ENCODE measurements around the gene NRP1.

- TF ChIP-seq CTCF (IDR thresholded peaks at IDR 0.05) = no peak
- TF ChIP-seq TEAD4 (CRISPR knock-in tag; IDR thresholded peaks at IDR 0.05) = no peak
- no peak for TF ChIP-seq ATF2 (CRISPR knock-in tag; IDR thresholded peaks at IDR 0.05; ENCODE audit: borderline replicate concordance, low read depth)
- no peak for TF ChIP-seq TCF7 (CRISPR knock-in tag; IDR thresholded peaks at IDR 0.05; ENCODE audit: low read depth)
- no peak for TF ChIP-seq PREB (CRISPR knock-in tag; IDR thresholded peaks at IDR 0.05; ENCODE audit: borderline replicate concordance)
- no peak for TF ChIP-seq MAX (CRISPR knock-in tag; IDR thresholded peaks at IDR 0.05)
- no peak for TF ChIP-seq ATF1 (CRISPR knock-in tag; IDR thresholded peaks at IDR 0.05)
- no peak for TF ChIP-seq SP1 (CRISPR knock-in tag; conservative IDR thresholded peaks at IDR 0.05)
Measured at GRCh38 chr10:33242931-33243330, 91.5 kb downstream of the NRP1 start.

Data from WTC11 (cell line).